Right lobe of liver (tissue), 6 donors: ENCODE results near the gene COL19A1. TPM values are rescaled to one million over a fixed set of nuclear protein-coding genes. Genes with fewer than 3 reads are reported as not detected.

Experiments used
- ATAC-seq, 4 donors: fragments of 200-7000 bp; cut with Tn5 transposase; one replicate each; pipeline ENCODE4 v1.9.1; 2020; ENCODE audit warnings: mild to moderate bottlenecking in 4 of 4, moderate library complexity in 4 of 4
- DNase-seq, 3 donors: peaks; one replicate each; pipeline ENCODE4 v3.0.0-alpha.2; 2020
- H3K27ac ChIP-seq, 3 donors: fragments of 200-600 bp; one replicate each; pipeline ENCODE4 v1.8.0; 2022
- H3K27me3 ChIP-seq, 2 donors: fragments of 200-600 bp; one replicate each; pipeline ENCODE4 v1.8.0; 2022
- H3K36me3 ChIP-seq, 4 donors: fragments of 200-600 bp; sonication (generic) in 1 of 4; one replicate each; pipeline versions ENCODE4 v1.5.1 to v1.8.0; 2017 to 2022; ENCODE audit warnings: control low read depth in 1 of 4
- H3K4me1 ChIP-seq, 4 donors: fragments of 200-600 bp; sonication (generic) in 1 of 4; one replicate each; pipeline versions ENCODE4 v1.5.1 to v1.8.0; 2017 to 2022; ENCODE audit warnings: control low read depth in 1 of 4
- H3K4me3 ChIP-seq, 3 donors: fragments of 200-600 bp; one replicate each; pipeline ENCODE4 v1.8.0; 2022
- H3K9me3 ChIP-seq, 4 donors: fragments of 200-600 bp; sonication (generic) in 1 of 4; one replicate each; pipeline versions ENCODE4 v1.5.1 to v1.8.0; 2017 to 2022; ENCODE audit warnings: control low read depth in 1 of 4
- CTCF ChIP-seq, 4 donors: fragments of 200-600 bp in 3 of 4; fragments of 450-650 bp in 1 of 4; IDR thresholded peaks; one replicate each; pipeline versions ENCODE4 v1.5.1 to v1.8.0; 2016 to 2022; ENCODE audit warnings: antibody characterized with exemption in 4 of 4, mild to moderate bottlenecking in 2 of 4
- POLR2A ChIP-seq: fragments of 450-650 bp; IDR thresholded peaks from one replicate; pipeline ENCODE4 v1.6.1; 2017; ENCODE audit warnings: antibody characterized with exemption, mild to moderate bottlenecking
- WGBS: methylation state at CpG from one replicate; pipeline ENCODE4 v1.1.6; 2018; ENCODE audit warnings: low coverage, low lambda C conversion rate; ENCODE audit not compliant: insufficient coverage; ENCODE audit errors: missing lambda C conversion rate; 5-methylcytosine and 5-hydroxymethylcytosine counted together
- intact Hi-C, 2 donors: fragments of 100-400 bp; cut with DNase I; formaldehyde crosslinking; loops; one replicate each; pipeline versions ENCODE4 v1.11.2 to v1.14.1; 2022
- total RNA-seq, 6 experiments: library from RNA; depleted of rRNA in 2 of 6; stranded (reverse); fragments of >200 nt in 2 of 6; fragmentation: NEBNext Ultra II Directional in 3 of 6; extraction: Animal tissue kit (Norgen Biotek cat#: 25700) in 3 of 6; gene quantifications; one replicate each; pipeline versions ENCODE4 v1.1.0 to v1.2.4, GENCODE V29; 2016 to 2023
- donor health status: DM: no; HTN: yes; CAD: no.
- donor health status: DM: no; HTN: no; CAD: no.
- donor health status: DM: no; HTN: no; CAD: no.
- donor health status: DM: no; HTN: yes; CAD: no.
- donor health status: DM: no; HTN: yes; CAD: no.

The COL19A1 gene
- total RNA-seq, 6 experiments from 2014 or later: 0.18 to 0.39 (median 0.27) TPM; not detected in 2

- ATAC-seq (no peak), DNase-seq (no peak)
- H3K27ac ChIP-seq: no peak overlapping the region
- H3K4me1 ChIP-seq: no peaks in the 10 kb centered on the region
- intact Hi-C loops: no loop called here
- no peak overlapping the region for H3K4me3 ChIP-seq
- H3K9me3 ChIP-seq: no peaks in the 10 kb centered on the region
- 56% methylated on average over 9 of the region's 10 CpGs for WGBS
- no peaks in the 10 kb centered on the region for H3K36me3 ChIP-seq
- H3K27me3 ChIP-seq: no peaks in the 10 kb centered on the region
- TF ChIP-seq CTCF (IDR thresholded peaks at IDR 0.05) (no peak), POLR2A (no peak)
Measured at GRCh38 chr6:70135219-70136160, 269.1 kb downstream of the COL19A1 start.

DNA sequence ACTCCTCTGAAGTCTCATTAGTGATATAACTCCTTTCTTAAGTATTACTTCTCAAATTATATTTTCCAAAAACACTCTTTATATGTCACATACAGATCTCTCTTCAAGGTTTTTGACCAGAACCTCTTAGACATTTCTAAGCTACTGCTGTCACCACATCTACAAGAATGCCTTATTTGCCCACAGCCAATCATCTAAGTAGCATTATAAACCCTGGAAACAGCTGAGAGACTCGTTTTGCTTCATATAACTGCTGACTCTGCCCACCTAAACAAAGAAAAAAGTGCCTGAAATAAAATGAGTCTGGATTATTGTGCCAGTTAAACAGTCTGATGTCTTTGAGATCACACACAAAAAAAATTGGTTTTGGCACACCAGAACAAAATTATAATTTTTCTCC lies 270.6 kb downstream of the COL19A1 start:
- DNase-seq (no peak), ATAC-seq (no peak)
- no peak for TF ChIP-seq POLR2A
- no peak for TF ChIP-seq CTCF (IDR thresholded peaks at IDR 0.05)
- WGBS: 29% methylated on average over 1 of the region's 1 CpG
- Histone ChIP-seq H3K4me3 (no peak overlapping the region), H3K27me3 (no peaks in the 10 kb centered on the region), H3K9me3 (no peaks in the 10 kb centered on the region), H3K36me3 (no peaks in the 10 kb centered on the region), H3K4me1 (no peaks in the 10 kb centered on the region), H3K27ac (no peak overlapping the region)
- intact Hi-C loops: no loop called here

- no peaks in the 10 kb centered on the region for H3K9me3 ChIP-seq
- TF ChIP-seq POLR2A: no peak
- TF ChIP-seq CTCF (IDR thresholded peaks at IDR 0.05): no peak
- H3K27ac ChIP-seq: no peak overlapping the region
- no peaks in the 10 kb centered on the region for H3K36me3 ChIP-seq
- 26% methylated on average over 2 of the region's 2 CpGs for WGBS
- H3K27me3 ChIP-seq: no peaks in the 10 kb centered on the region
- no peak for ATAC-seq
- H3K4me3 ChIP-seq: no peak overlapping the region
- no peaks in the 10 kb centered on the region for H3K4me1 ChIP-seq
- DNase-seq: no peak
- intact Hi-C loops: no loop called here
Measured at GRCh38 chr6:70140496-70140895, 274.1 kb downstream of the COL19A1 start.

DNA sequence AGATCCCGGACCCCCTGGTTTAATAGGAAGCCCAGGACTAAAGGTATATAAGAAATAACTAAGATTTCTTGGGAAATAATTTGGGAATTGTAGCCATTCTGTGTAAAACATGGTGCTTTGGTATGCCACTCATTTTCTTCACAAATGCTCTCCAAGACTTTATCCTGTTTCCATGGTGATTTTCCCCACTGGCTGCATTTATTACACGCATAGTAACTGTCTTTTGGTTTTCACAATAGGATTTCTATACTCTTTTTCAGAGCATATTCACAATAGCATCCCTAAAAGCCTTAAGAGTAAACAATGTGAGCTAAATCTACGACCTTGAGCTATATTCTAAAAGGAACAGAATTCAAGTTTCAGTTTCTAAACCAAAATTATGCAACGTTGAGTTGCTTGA lies 275.7 kb downstream of the COL19A1 start:
- DNase-seq: no peak
- no peak for ATAC-seq
- Histone ChIP-seq H3K36me3 (no peaks in the 10 kb centered on the region), H3K27ac (no peak overlapping the region), H3K4me1 (no peaks in the 10 kb centered on the region), H3K27me3 (no peaks in the 10 kb centered on the region), H3K4me3 (no peak overlapping the region), H3K9me3 (no peaks in the 10 kb centered on the region)
- intact Hi-C loops: no loop called here
- 47% methylated on average over 4 of the region's 4 CpGs for WGBS
- TF ChIP-seq POLR2A: no peak

- DNase-seq (no peak), ATAC-seq (no peak)
- no peaks in the 10 kb centered on the region for H3K36me3 ChIP-seq
- WGBS: 32% methylated on average over 2 of the region's 2 CpGs
- H3K4me1 ChIP-seq: no peaks in the 10 kb centered on the region
- H3K4me3 ChIP-seq: no peak overlapping the region
- intact Hi-C loops: no loop called here
- no peaks in the 10 kb centered on the region for H3K27me3 ChIP-seq
- H3K27ac ChIP-seq: no peak overlapping the region
- no peaks in the 10 kb centered on the region for H3K9me3 ChIP-seq
- no peak for TF ChIP-seq CTCF (IDR thresholded peaks at IDR 0.05)
Measured at GRCh38 chr6:70145178-70145577, 278.8 kb downstream of the COL19A1 start.
